H9 (cell line): ENCODE measurements around the gene CFAP97D2. TPM values are rescaled to one million over a fixed set of nuclear protein-coding genes. Genes with fewer than 3 reads are reported as not detected.

Experiments used
- DNase-seq: peaks from one replicate; pipeline ENCODE4 v3.0.0-alpha.2; 2017
- H2AFZ ChIP-seq: one replicate; pipeline ENCODE4 v1.6.1; 2013; ENCODE audit warnings: mild to moderate bottlenecking, low read length, control low read depth, moderate library complexity
- H2AK5ac ChIP-seq: 2 replicates; pipeline ENCODE4 v1.6.1; 2013; ENCODE audit warnings: low read length, control low read depth, mixed read lengths; ENCODE audit not compliant: insufficient read length
- H2BK120ac ChIP-seq: one replicate; pipeline ENCODE4 v1.6.1; 2013; ENCODE audit warnings: low read depth, mild to moderate bottlenecking, low read length, control low read depth, inconsistent platforms; ENCODE audit not compliant: poor library complexity, severe bottlenecking
- H2BK12ac ChIP-seq: 2 replicates; pipeline ENCODE4 v1.6.1; 2013; ENCODE audit warnings: low read length, control low read depth, mixed read lengths, low read depth; ENCODE audit not compliant: insufficient read length
- H2BK15ac ChIP-seq: 2 replicates; pipeline ENCODE4 v1.6.1; 2013; ENCODE audit warnings: low read depth, low read length, control low read depth
- H2BK20ac ChIP-seq: one replicate; pipeline ENCODE4 v1.6.1; 2013; ENCODE audit warnings: low read depth, mild to moderate bottlenecking, low read length, control low read depth, inconsistent platforms; ENCODE audit not compliant: poor library complexity, severe bottlenecking
- H2BK5ac ChIP-seq: 2 replicates; pipeline ENCODE4 v1.6.1; 2013; ENCODE audit warnings: low read length, control low read depth, mixed read lengths; ENCODE audit not compliant: insufficient read length
- H3K14ac ChIP-seq: 2 replicates; pipeline ENCODE4 v1.6.1; 2013; ENCODE audit warnings: low read length, control low read depth; ENCODE audit not compliant: insufficient read depth
- H3K18ac ChIP-seq: 2 replicates; pipeline ENCODE4 v1.6.1; 2013; ENCODE audit warnings: low read depth, mild to moderate bottlenecking, mixed read lengths, low read length, control low read depth; ENCODE audit not compliant: insufficient read length
- H3K23ac ChIP-seq: 2 replicates; pipeline ENCODE4 v1.6.1; 2013; ENCODE audit warnings: low read length, control low read depth, mixed read lengths, low read depth; ENCODE audit not compliant: insufficient read length
- H3K23me2 ChIP-seq: 2 replicates; pipeline ENCODE4 v1.6.1; 2013; ENCODE audit warnings: low read depth, mild to moderate bottlenecking, mixed read lengths, low read length, control low read depth; ENCODE audit not compliant: insufficient read length, poor library complexity, severe bottlenecking
- H3K27ac ChIP-seq: 2 replicates; pipeline ENCODE4 v1.5.1; 2013; ENCODE audit warnings: low read length, control low read depth, mixed read lengths, low read depth; ENCODE audit not compliant: insufficient read length
- H3K27me3 ChIP-seq: 2 replicates; pipeline ENCODE4 v1.6.1; 2013; ENCODE audit warnings: low read length, control low read depth, inconsistent platforms; ENCODE audit not compliant: insufficient read depth
- H3K4ac ChIP-seq: 2 replicates; pipeline ENCODE4 v1.6.1; 2013; ENCODE audit warnings: low read depth, mild to moderate bottlenecking, control low read depth, inconsistent platforms, low read length, moderate library complexity
- H3K4me1 ChIP-seq: 2 replicates; pipeline ENCODE4 v1.6.1; 2013; ENCODE audit warnings: low read length, control low read depth, inconsistent platforms; ENCODE audit not compliant: insufficient read depth
- H3K4me2 ChIP-seq: 2 replicates; pipeline ENCODE4 v1.6.1; 2013; ENCODE audit warnings: low read length, control low read depth, mixed read lengths; ENCODE audit not compliant: insufficient read length, insufficient read depth
- H3K56ac ChIP-seq: 2 replicates; pipeline ENCODE4 v1.6.1; 2013; ENCODE audit warnings: low read depth, mild to moderate bottlenecking, mixed read lengths, low read length, control low read depth; ENCODE audit not compliant: insufficient read length
- H3K79me1 ChIP-seq: 2 replicates; pipeline ENCODE4 v1.6.1; 2013; ENCODE audit warnings: low read depth, mild to moderate bottlenecking, moderate library complexity, low read length, control low read depth, inconsistent platforms; ENCODE audit not compliant: insufficient read depth, poor library complexity, severe bottlenecking
- H3K79me2 ChIP-seq: 2 replicates; pipeline ENCODE4 v1.6.1; 2013; ENCODE audit warnings: low read length, control low read depth, inconsistent platforms; ENCODE audit not compliant: insufficient read depth
- H3K9ac ChIP-seq: 2 replicates; pipeline ENCODE4 v1.6.1; 2013; ENCODE audit warnings: low read length, control low read depth, mixed read lengths; ENCODE audit not compliant: insufficient read length; ENCODE audit errors: extremely low read depth
- H3K9me3 ChIP-seq: one replicate; pipeline ENCODE4 v1.6.1; 2013; ENCODE audit warnings: low read depth, low read length, inconsistent platforms; ENCODE audit not compliant: control insufficient read depth
- H3T11ph ChIP-seq: one replicate; pipeline ENCODE4 v1.6.1; 2013; ENCODE audit warnings: mild to moderate bottlenecking, low read length, control low read depth, inconsistent platforms
- H4K20me1 ChIP-seq: one replicate; pipeline ENCODE4 v1.6.1; 2013; ENCODE audit not compliant: control insufficient read depth, insufficient read length, insufficient read depth
- H4K5ac ChIP-seq: 2 replicates; pipeline ENCODE4 v1.6.1; 2013; ENCODE audit warnings: low read depth, mild to moderate bottlenecking, mixed read lengths, low read length, control low read depth; ENCODE audit not compliant: insufficient read length
- H4K8ac ChIP-seq: replicated peaks from 2 replicates; pipeline ENCODE4 v1.6.1; 2013; ENCODE audit warnings: low read length, control low read depth, mixed read lengths, low read depth; ENCODE audit not compliant: insufficient read length
- H4K91ac ChIP-seq: 2 replicates; pipeline ENCODE4 v1.6.1; 2013; ENCODE audit warnings: low read depth, mild to moderate bottlenecking, moderate library complexity, mixed read lengths, low read length, control low read depth; ENCODE audit not compliant: insufficient read length
- H3K27ac Mint-ChIP-seq, 3 experiments: 2 replicates in 2 of 3; 3 replicates in 1 of 3; pipeline ENCODE4 v1.8.0; 2020 to 2021; ENCODE audit warnings: mixed read lengths in 3 of 3, mild to moderate bottlenecking in 1 of 3, moderate library complexity in 1 of 3
- H3K27me3 Mint-ChIP-seq: 2 replicates; pipeline ENCODE4 v1.8.0; 2021; ENCODE audit warnings: low read depth, mild to moderate bottlenecking, moderate library complexity, mixed read lengths
- H3K36me3 Mint-ChIP-seq, 3 experiments: 2 replicates in 2 of 3; 3 replicates in 1 of 3; pipeline ENCODE4 v1.8.0; 2020 to 2021; ENCODE audit warnings: low read depth in 3 of 3, mixed read lengths in 3 of 3; ENCODE audit not compliant: insufficient read depth in 1 of 3
- H3K4me1 Mint-ChIP-seq, 2 experiments: 2 replicates each; pipeline ENCODE4 v1.8.0; 2020; ENCODE audit warnings: mixed read lengths in 2 of 2
- H3K4me3 Mint-ChIP-seq, 2 experiments: 2 replicates in 1 of 2; 3 replicates in 1 of 2; pipeline ENCODE4 v1.8.0; 2020 to 2021; ENCODE audit warnings: mild to moderate bottlenecking in 2 of 2, mixed read lengths in 2 of 2, moderate library complexity in 1 of 2
- H3K9me3 Mint-ChIP-seq, 2 experiments: 2 replicates in 1 of 2; 3 replicates in 1 of 2; pipeline ENCODE4 v1.8.0; 2020; ENCODE audit warnings: mild to moderate bottlenecking in 2 of 2, mixed read lengths in 2 of 2, moderate library complexity in 1 of 2
- WGBS: extraction: QIAGEN DNeasy Blood & Tissue Kit; methylation state at CpG from one replicate; pipeline ENCODE4 v1.1.7; 2013; ENCODE audit warnings: missing lambda C conversion rate, low lambda C conversion rate, mixed read lengths; ENCODE audit not compliant: insufficient read length; ENCODE audit errors: extremely low coverage; 5-methylcytosine and 5-hydroxymethylcytosine counted together
- total RNA-seq: library from RNA; stranded (reverse); gene quantifications from 2 replicates; pipeline ENCODE4 v1.2.1, GENCODE V29; 2021
- TF ChIP-seq, protein P1 (sequence below): fragments of 200-600 bp; sonication (generic); conservative IDR thresholded peaks from 3 replicates; pipeline ENCODE4 v1.8.0; 2021; ENCODE audit warnings: antibody characterized with exemption, mild to moderate bottlenecking

The CFAP97D2 gene
- total RNA-seq, 1 experiment from 2014 or later, result not detected

DNA sequence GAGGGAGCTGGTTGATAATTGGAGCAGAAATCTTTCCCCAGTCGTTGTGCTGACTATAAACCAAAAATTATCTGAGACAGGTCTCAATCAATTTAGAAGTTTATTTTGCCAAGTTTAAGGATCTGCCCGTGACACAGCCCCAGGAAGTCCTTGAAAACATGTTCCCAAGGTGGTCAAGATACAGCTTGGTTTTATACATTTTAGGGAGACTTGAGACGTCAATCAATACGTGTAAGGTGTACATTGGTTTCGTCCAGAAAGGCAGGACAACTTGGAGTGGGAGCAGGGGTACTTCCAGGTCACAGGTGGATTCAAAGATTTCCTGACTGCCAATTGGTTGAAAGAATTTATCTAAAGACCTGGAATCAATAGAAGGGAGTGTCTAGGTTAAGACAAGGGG lies 17.6 kb downstream of the CFAP97D2 start:
- H3K4ac ChIP-seq, result no peak overlapping the region
- no peaks in the 10 kb centered on the region for H3K79me2 ChIP-seq
- H3K9ac ChIP-seq, result no peak overlapping the region
- H2BK20ac ChIP-seq, result no peak overlapping the region
- H3K18ac ChIP-seq, result no peak overlapping the region
- H3K56ac ChIP-seq, result no peak overlapping the region
- Mint-ChIP-seq H3K9me3 (peaks cover 5% of the 10 kb centered on the region in 2 experiments; a peak in 4 of 5 replicates), H3K4me3 (no peak overlapping the region), H3K4me1 (peaks cover 16 to 17% of the 10 kb centered on the region in 2 experiments), H3K27me3 (peaks cover 3% of the 10 kb centered on the region), H3K36me3 (no peaks in the 10 kb centered on the region), H3K27ac (no peak overlapping the region; a peak in 1 of 7 replicates)
- no peak overlapping the region for H2BK15ac ChIP-seq
- no peak overlapping the region for H3K27ac ChIP-seq
- no peak for DNase-seq
- H3K4me2 ChIP-seq, result no peak overlapping the region
- no peak overlapping the region for H2BK5ac ChIP-seq
- H3K14ac ChIP-seq, result no peak overlapping the region
- H4K91ac ChIP-seq, result no peak overlapping the region
- no peak overlapping the region for H4K5ac ChIP-seq
- peaks cover 2% of the 10 kb centered on the region; the same call in 1 of the 2 replicates for H3K4me1 ChIP-seq
- H4K20me1 ChIP-seq, result no peaks in the 10 kb centered on the region
- no peak overlapping the region for H2AK5ac ChIP-seq
- no peaks in the 10 kb centered on the region for H3K79me1 ChIP-seq
- H3K27me3 ChIP-seq, result no peaks in the 10 kb centered on the region
- H3T11ph ChIP-seq, result no peak overlapping the region
- H3K23me2 ChIP-seq, result no peaks in the 10 kb centered on the region
- TF ChIP-seq, protein P1, sequence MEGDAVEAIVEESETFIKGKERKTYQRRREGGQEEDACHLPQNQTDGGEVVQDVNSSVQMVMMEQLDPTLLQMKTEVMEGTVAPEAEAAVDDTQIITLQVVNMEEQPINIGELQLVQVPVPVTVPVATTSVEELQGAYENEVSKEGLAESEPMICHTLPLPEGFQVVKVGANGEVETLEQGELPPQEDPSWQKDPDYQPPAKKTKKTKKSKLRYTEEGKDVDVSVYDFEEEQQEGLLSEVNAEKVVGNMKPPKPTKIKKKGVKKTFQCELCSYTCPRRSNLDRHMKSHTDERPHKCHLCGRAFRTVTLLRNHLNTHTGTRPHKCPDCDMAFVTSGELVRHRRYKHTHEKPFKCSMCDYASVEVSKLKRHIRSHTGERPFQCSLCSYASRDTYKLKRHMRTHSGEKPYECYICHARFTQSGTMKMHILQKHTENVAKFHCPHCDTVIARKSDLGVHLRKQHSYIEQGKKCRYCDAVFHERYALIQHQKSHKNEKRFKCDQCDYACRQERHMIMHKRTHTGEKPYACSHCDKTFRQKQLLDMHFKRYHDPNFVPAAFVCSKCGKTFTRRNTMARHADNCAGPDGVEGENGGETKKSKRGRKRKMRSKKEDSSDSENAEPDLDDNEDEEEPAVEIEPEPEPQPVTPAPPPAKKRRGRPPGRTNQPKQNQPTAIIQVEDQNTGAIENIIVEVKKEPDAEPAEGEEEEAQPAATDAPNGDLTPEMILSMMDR, result no peak
- no peak overlapping the region for H2BK12ac ChIP-seq
- no peaks in the 10 kb centered on the region for H3K9me3 ChIP-seq
- H3K23ac ChIP-seq, result no peak overlapping the region
- no CpG with 5 or more reads among the region's 5 CpGs for WGBS
- no peak overlapping the region for H4K8ac ChIP-seq
- no peak overlapping the region for H2AFZ ChIP-seq
- no peak overlapping the region for H2BK120ac ChIP-seq
